Progenitor cell of endocrine pancreas (in vitro differentiated cells): ENCODE results near the gene SPOUT1. TPM values are rescaled to one million over a fixed set of nuclear protein-coding genes. Genes with fewer than 3 reads are reported as not detected.

Experiments used
- total RNA-seq: library from RNA; stranded (reverse); gene quantifications from 2 replicates; pipeline ENCODE4 v1.2.1, GENCODE V29; 2021

The SPOUT1 gene
- total RNA-seq, 1 donor from 2014 or later: 47.5 TPM

Other genes with a start within 250 kb of the SPOUT1 start
- 83.4 and 85.4 TPM in 2 replicates for gene DYNC2I2, start 172.9 kb downstream of the SPOUT1 start, total RNA-seq
- gene SET, start 140.6 kb downstream of the SPOUT1 start, total RNA-seq: 563 and 571 TPM in 2 replicates
- 20.0 and 20.2 TPM in 2 replicates for gene PKN3, start 127.3 kb downstream of the SPOUT1 start, total RNA-seq
- 33.7 TPM in 2 replicates for gene ZDHHC12, start 105.7 kb downstream of the SPOUT1 start, total RNA-seq
- gene ZER1, start 57.9 kb downstream of the SPOUT1 start, total RNA-seq: 38.4 and 42.2 TPM in 2 replicates
- gene TBC1D13, start 42.5 kb downstream of the SPOUT1 start, total RNA-seq: 36.1 and 36.2 TPM in 2 replicates
- gene ENDOG, start 11.3 kb downstream of the SPOUT1 start, total RNA-seq: 14.7 and 18.0 TPM in 2 replicates
- gene KYAT1, start 52.2 kb upstream of the SPOUT1 start, total RNA-seq: 11.5 and 11.7 TPM in 2 replicates
- gene LRRC8A, start 52.3 kb upstream of the SPOUT1 start, total RNA-seq: 38.2 and 38.8 TPM in 2 replicates
- 19.9 and 21.3 TPM in 2 replicates for gene PHYHD1, start 91.2 kb upstream of the SPOUT1 start, total RNA-seq
- gene DOLK, start 117.8 kb upstream of the SPOUT1 start, total RNA-seq: 15.5 and 16.3 TPM in 2 replicates
- gene NUP188, start 117.9 kb upstream of the SPOUT1 start, total RNA-seq: 68.3 and 74.8 TPM in 2 replicates
- 182 and 183 TPM in 2 replicates for gene SH3GLB2, start 198.5 kb upstream of the SPOUT1 start, total RNA-seq
- 42.6 and 45.4 TPM in 2 replicates for gene MIGA2, start 206.8 kb upstream of the SPOUT1 start, total RNA-seq